Fibroblast of pulmonary artery (primary cell): ENCODE data around the gene TRIO.

Source experiments
- DNase-seq: peaks from one replicate; pipeline ENCODE4 v3.0.0-alpha.2; 2010; ENCODE audit warnings: low read depth
- H3K4me3 ChIP-seq: replicated peaks from 2 replicates; pipeline ENCODE4 v1.5.1; 2011; ENCODE audit warnings: low read depth, mild to moderate bottlenecking, control low read depth, low read length, moderate library complexity
- CTCF ChIP-seq: IDR thresholded peaks from 2 replicates; pipeline ENCODE4 v1.5.1; 2011; ENCODE audit warnings: mild to moderate bottlenecking, control low read depth, low read length, inconsistent platforms; ENCODE audit errors: missing control alignments

Gene TRIO

GRCh38 chr5:14171621-14172020 lies 28.5 kb downstream of the TRIO start:
- TF ChIP-seq CTCF: no peak
- peak; percentile 79 for DNase-seq
- H3K4me3 ChIP-seq: no peak overlapping the region

DNA sequence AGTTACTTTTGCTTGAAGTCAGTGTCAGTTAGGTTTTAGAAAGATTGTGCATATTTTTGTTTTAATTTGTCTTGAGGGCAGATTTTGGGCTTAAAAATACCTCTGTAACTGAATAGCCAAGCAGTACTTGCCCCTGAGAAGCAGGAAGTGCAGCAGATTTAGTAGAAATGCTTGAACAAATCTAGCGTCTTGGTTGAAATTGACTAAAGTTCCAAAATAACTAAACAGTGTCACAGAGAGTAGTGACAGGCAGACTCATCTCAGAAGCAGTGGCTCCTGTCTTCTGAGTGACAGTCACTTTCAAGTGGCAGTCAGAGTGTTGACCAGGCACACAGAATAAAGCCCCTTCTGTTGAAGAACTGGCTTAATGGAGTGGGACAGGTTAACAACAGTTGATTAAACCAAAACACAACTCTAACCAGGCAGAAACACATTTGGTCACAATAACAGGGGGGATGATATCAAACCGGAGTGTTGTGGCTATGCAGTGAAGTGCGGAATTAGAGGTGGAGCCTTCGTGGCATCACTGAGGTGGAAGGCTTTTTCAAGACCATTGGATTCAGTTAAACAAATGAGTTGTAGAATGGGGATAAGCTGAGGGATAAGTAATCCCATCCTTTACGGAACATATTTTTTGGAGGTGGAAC lies 29.1 kb downstream of the TRIO start:
- no peak for DNase-seq
- no peak for TF ChIP-seq CTCF
- no peak overlapping the region for H3K4me3 ChIP-seq

DNA sequence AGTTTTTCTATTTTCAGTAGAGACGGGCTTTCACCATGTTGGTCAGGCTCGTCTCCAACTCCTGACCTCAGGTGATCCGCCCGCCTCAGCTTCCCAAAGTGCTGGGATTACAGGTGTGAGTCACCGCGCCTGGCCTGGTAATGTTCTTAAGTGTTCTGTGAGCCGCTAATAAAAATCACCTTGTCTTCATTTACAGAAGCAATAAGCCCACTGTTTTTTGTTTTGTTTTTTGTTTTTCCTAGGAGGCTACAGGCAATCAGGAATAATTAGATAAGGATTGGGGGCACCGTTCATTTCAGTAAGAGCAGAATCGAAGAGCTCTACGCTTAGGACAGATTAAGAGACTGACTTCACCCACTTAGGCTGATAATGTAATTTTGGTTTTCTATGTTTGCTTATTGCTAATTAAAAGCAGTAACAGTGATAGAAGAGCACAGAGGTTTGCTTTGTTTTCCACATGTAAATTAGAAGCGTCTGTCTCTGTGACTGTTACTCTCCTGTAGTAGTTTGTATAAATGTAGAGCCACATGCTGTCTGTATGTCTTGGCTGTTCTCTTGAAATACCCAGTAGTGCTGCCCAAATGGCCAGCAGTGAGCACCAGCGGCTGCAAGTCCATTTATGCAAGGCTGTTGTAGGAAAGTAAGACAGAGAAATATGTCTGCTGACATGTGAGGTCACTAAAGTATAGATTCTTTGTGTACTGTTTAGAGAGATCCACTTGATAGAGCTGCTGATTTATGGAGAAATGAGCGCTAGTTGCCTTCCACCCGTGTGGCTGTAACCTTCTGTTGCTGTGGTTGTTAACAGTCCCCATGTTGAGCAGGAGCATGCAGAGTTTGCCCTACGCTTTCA lies 30.5 kb downstream of the TRIO start:
- H3K4me3 ChIP-seq: no peak overlapping the region
- no peak for TF ChIP-seq CTCF

GRCh38 chr5:14174230-14174636 lies 31.1 kb downstream of the TRIO start:
- TF ChIP-seq CTCF: no peak
- DNase-seq: no peak
- H3K4me3 ChIP-seq: no peak overlapping the region

More for the DNA sequence above, 30.5 kb downstream of the TRIO start:
- DNase-seq: no peak

DNA sequence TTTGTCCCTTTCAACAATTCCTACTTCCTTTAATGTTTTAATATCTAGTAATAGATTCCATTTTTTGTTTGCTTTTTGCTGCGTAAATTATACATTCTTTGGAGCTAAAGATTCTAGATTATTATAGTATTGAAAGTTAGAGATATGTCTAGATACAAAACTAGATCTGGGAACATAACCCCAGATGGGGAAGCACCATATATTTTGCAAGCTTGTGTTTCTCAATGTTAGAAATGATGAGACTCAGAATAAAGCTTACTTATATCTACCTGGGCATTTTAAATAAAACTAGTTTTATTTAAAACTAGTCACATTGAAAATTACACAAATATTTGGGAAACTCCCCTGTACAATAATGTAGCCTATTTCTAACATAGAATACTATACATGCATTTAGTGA lies 32.2 kb downstream of the TRIO start:
- no peak for TF ChIP-seq CTCF
- H3K4me3 ChIP-seq: no peak overlapping the region
- no peak for DNase-seq

GRCh38 chr5:14176888-14177287 lies 33.7 kb downstream of the TRIO start:
- H3K4me3 ChIP-seq: no peak overlapping the region
- no peak for DNase-seq
- TF ChIP-seq CTCF: no peak
